ENCODE data around the gene C11orf86. TPM values are rescaled to one million over a fixed set of nuclear protein-coding genes. Genes with fewer than 3 reads are reported as not detected.

C11orf86 gene
- total RNA-seq, 1 donor from 2014 or later: not detected

DNA sequence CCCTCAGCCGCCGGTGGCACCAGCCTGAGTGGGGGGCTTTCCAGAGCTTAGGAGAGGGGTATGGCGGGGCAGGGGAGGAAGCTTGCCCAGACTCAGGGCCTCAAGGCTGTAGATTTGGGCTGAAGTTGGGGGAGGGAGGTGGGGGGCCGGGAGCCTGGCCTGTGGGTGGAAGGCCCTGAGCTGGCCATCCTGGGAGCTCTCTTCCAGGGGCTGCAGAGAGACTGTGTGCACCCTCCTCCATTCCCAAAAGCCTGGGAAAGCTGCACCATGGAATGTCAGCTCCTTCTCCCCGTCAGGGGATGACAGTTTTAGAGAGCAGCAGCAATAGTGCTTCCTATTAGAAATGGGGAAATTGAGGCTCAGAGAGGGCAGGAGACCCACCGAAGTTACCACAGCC, 48.9 kb downstream of the C11orf86 start:
- no peaks in the 10 kb centered on the region for H3K36me3 ChIP-seq
- H3K4me1 ChIP-seq: peaks cover 21% of the 10 kb centered on the region
- no peak for DNase-seq (ENCODE audit: extremely low spot score in 2 of 2)
- no peak for TF ChIP-seq POLR2A (IDR thresholded peaks at IDR 0.05)
- TF ChIP-seq POLR2AphosphoS5 (IDR thresholded peaks at IDR 0.05; ENCODE audit: insufficient read depth in 1 of 2, low read depth in 1 of 2): no peak
- TF ChIP-seq, protein P1, sequence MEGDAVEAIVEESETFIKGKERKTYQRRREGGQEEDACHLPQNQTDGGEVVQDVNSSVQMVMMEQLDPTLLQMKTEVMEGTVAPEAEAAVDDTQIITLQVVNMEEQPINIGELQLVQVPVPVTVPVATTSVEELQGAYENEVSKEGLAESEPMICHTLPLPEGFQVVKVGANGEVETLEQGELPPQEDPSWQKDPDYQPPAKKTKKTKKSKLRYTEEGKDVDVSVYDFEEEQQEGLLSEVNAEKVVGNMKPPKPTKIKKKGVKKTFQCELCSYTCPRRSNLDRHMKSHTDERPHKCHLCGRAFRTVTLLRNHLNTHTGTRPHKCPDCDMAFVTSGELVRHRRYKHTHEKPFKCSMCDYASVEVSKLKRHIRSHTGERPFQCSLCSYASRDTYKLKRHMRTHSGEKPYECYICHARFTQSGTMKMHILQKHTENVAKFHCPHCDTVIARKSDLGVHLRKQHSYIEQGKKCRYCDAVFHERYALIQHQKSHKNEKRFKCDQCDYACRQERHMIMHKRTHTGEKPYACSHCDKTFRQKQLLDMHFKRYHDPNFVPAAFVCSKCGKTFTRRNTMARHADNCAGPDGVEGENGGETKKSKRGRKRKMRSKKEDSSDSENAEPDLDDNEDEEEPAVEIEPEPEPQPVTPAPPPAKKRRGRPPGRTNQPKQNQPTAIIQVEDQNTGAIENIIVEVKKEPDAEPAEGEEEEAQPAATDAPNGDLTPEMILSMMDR (IDR thresholded peaks at IDR 0.05): no peak
- H3K9me3 ChIP-seq: no peaks in the 10 kb centered on the region
- no peak overlapping the region for H3K27ac ChIP-seq
- intact Hi-C loops (cut with DNase I): no loop called here
- peak overlapping the region; percentile 32 to 54 for H3K4me3 ChIP-seq
- no peaks in the 10 kb centered on the region for H3K27me3 ChIP-seq

DNA sequence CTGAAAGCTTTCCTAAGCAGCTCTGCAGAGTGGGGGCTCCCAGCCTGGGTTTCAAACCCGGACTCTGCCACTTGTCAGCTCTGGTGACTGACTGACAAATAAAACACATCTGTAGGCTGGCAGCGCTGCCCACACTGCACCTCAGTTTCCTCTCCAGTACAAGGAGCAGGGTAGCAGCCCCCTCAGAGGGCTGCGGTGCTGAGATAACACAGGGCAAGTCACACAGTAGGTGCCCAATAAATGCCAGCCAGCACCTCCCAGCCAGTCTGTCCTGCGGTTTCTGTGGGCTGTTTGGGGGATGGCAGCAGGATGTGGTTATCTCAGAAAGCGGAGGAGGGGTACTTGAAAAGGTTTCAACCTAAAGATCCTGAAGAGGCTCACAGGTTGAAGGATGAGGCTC, 49.3 kb downstream of the C11orf86 start:
- H3K4me3 ChIP-seq: no peak overlapping the region

DNA sequence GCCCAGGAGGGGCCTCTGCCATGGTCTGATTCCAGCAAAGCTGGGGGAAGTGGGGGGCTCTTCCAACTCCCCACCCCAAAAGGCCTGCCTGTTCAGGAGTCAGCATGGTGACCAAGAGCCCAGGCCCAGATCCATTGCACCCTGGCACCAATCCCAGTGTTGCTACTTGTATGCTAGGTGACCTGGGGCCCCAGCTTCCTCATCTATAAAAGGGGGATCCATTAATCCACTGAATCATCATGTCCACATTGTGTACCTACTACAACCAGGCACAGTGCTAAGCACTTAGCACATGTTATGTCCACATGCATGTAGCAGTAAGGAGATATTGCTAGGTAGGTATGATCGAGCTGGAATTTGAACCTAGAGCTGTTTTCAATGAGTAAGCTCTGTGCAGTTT, 49.9 kb downstream of the C11orf86 start:
- TF ChIP-seq POLR2A (IDR thresholded peaks at IDR 0.05) (no peak), POLR2AphosphoS5 (IDR thresholded peaks at IDR 0.05; ENCODE audit: insufficient read depth in 1 of 2, low read depth in 1 of 2) (no peak)
- TF ChIP-seq, protein P1 (IDR thresholded peaks at IDR 0.05): no peak
- H3K36me3 ChIP-seq: no peaks in the 10 kb centered on the region
- intact Hi-C loops (cut with DNase I): no loop called here

More for the DNA sequence above, 49.3 kb downstream of the C11orf86 start:
- H3K27ac ChIP-seq: no peak overlapping the region
- H3K4me1 ChIP-seq: peaks cover 21% of the 10 kb centered on the region
- H3K9me3 ChIP-seq: no peaks in the 10 kb centered on the region
- H3K27me3 ChIP-seq: no peaks in the 10 kb centered on the region
- intact Hi-C loops (cut with DNase I): no loop called here
- no peaks in the 10 kb centered on the region for H3K36me3 ChIP-seq
- DNase-seq (ENCODE audit: extremely low spot score in 2 of 2): no peak
- TF ChIP-seq POLR2AphosphoS5 (IDR thresholded peaks at IDR 0.05; ENCODE audit: insufficient read depth in 1 of 2, low read depth in 1 of 2) (no peak), POLR2A (IDR thresholded peaks at IDR 0.05) (no peak)

DNA sequence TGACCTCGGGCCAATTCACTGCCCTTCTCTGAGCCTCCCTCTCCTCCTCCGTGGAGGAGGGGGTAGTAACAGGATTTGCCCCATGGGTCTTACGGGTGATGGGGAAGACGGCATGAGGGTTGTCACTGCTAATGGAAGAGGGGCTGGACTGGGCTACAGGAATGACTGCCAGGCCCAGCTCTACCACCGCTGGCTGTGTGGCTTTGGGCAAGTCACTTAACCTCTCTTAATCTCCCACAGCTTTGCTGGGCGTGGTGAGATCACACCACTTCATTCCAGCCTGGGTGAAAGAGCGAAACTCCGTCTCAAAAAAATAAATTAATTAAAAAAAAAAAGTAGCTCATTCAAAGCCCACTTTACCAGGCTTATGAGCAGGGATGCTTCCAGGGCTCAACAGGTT, 50.6 kb downstream of the C11orf86 start:
- intact Hi-C loops (cut with DNase I): no loop called here
- Histone ChIP-seq H3K9me3 (no peaks in the 10 kb centered on the region), H3K4me1 (peaks cover 21% of the 10 kb centered on the region), H3K4me3 (no peak overlapping the region), H3K27me3 (no peaks in the 10 kb centered on the region), H3K27ac (no peak overlapping the region), H3K36me3 (no peaks in the 10 kb centered on the region)
- DNase-seq (ENCODE audit: extremely low spot score in 2 of 2): no peak
- TF ChIP-seq POLR2A (IDR thresholded peaks at IDR 0.05): no peak

More for the DNA sequence above, 49.9 kb downstream of the C11orf86 start:
- no peaks in the 10 kb centered on the region for H3K27me3 ChIP-seq
- no peak for DNase-seq (ENCODE audit: extremely low spot score in 2 of 2)
- H3K4me3 ChIP-seq: no peak overlapping the region
- H3K27ac ChIP-seq: no peak overlapping the region
- no peaks in the 10 kb centered on the region for H3K9me3 ChIP-seq
- peaks cover 21% of the 10 kb centered on the region for H3K4me1 ChIP-seq

Small RNA genes lying within 50 kb of the gene (microRNA-seq; reads per million reads assigned to microRNA genes)
- not detected for gene MIR3163 (ENCODE audit: borderline number of aligned reads, borderline replicate concordance)

Small RNA genes lying within 50 kb of the gene (small RNA-seq; reads per million reads assigned to genes)
- not detected for gene MIR3163

Other genes with a start within 250 kb of the C11orf86 start
- gene SPTBN2, start 246.1 kb upstream of the C11orf86 start, total RNA-seq: 117 TPM
- gene RCE1, start 131.9 kb upstream of the C11orf86 start, total RNA-seq: 23.6 TPM
- 8.1 TPM for gene LRFN4, start 118.2 kb upstream of the C11orf86 start, total RNA-seq
- gene PC, start 16.9 kb upstream of the C11orf86 start, total RNA-seq: 34.1 TPM
- gene SYT12, start 47.8 kb downstream of the C11orf86 start, total RNA-seq: 0.49 TPM
- 26.5 TPM for gene RHOD, start 81.5 kb downstream of the C11orf86 start, total RNA-seq
- gene KDM2A, start 144.0 kb downstream of the C11orf86 start, total RNA-seq: 51.8 TPM

Data from vagina (tissue), 2 donors.